Activated CD4-positive, alpha-beta T cell treated with anti-CD3 and anti-CD28 coated beads, Interleukin-2, amount 50 U/mL, for 16 hours (primary cell): ENCODE measurements around the gene PPP1R27.

Experiments used
- DNase-seq: peaks from one replicate; pipeline ENCODE4 v3.0.0-alpha.2; 2020

The PPP1R27 gene

DNA sequence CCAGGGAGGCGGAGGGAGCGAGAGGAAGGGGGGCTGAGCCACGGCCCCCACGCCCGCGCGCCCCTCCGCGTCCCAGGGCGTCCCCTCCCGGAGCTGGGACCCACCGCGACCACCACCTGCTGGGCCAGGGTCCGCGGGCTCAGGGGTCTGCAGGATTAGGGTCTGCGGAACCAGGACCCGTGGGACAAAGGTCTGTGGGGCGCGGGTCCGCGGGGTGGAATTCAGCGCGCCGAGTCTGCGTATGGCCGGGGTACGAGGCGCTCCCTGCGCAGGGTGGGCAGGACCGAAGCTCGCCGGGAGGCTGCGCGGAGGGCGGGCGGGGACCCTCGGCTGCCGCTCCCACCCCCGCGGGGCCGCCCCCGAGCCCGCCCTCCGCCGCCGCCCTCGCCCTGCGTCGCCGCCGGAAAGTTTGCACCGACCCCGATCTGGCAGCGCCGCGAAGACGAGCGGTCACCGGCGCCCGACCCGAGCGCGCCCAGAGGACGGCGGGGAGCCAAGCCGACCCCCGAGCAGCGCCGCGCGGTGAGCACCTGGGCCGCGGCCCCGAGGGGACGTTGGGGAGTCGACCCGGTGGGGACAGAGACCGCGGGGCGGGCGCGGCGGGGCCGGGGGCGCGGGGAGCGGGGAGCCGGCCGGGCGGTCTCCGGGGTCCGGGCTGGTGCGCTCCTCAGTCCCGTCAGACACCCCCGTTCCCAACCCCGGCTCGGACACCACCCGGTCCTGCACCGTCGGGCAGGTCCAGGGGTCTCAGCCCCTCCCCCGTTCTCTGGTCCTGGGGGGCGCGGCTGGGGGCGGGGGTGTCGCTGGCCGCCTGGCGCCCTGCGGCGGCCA, 30.9 kb downstream of the PPP1R27 start, which contains the start of gene GCGR:
Gene GCGR (plus strand): TSS at position 423 of the 831 bp plus-strand sequence. CDS start 4,869 bp downstream, outside the sequence.
- no peak for DNase-seq

DNA sequence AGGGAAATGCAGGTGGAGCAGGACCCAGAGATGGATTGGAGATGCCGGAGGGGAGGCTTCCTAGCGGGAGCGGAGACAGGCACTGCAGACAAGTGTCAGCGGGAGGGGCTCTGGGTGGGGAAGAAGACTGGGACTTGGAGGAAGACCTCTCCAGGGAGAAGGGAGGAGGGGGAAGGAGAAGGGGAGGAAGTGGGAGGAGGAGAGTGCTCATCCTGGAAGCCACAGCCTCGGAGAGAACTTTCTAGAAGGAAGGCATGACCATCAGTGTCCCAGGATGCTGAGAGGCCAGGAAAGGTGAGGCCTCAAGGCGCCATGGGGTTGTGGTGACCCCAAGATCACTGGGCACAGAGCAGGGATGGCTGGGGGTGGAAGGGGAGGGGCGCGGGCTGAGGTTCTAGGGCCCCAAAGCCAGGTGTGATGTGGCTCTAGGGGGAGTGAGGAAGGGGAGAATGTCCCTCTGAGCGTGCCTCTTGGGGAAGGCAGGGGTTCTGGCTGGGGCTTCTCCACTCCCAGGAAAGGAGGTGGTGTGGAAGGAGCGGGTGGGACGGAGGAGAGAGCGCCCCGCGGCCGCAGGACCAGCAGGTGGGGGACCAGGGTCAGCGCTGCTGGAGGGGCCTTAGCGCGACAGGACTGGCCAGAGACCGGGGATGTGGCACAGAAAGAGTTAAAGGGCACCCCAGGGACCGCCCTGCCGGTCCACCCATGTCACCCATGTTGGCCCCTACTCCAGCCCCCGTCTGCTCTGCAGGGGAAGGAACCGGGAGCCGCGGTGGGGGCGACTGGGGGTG, 31.8 kb downstream of the PPP1R27 start:
- no peak for DNase-seq

DNA sequence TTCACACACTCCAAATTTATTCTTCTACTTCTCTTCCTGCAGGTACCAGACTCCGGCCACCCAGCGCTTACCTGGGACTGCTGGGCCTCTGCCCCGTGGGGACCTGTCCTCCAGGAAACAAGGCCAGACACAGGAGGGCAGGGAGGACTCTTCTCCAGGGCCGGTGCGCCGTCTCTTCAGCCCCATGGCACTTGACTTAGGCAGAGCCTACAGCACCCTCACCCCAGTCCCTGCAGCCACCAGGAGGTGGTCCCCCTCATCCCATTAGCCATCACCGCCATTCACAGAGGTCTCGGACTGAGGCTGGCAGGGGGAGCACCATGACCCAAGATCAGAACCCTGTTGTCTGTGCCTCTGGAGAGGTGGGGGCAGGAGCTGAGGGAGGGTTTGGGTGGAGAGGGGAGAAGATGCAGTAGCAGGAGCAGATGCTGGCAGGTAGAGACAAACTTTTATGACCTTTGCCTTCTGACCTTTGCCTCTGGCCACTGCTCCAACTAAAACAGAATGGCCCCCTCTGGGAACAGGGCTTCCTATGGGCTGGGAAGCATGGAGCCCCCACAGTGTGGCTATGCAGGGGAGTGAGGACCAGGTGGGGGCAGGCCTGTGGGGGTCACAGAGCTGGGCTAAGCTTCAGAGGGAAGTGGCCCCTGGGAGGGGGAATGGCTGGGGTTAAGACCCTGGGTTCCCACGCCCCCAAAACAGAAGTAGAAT, 32.6 kb downstream of the PPP1R27 start:
- no peak for DNase-seq

DNA sequence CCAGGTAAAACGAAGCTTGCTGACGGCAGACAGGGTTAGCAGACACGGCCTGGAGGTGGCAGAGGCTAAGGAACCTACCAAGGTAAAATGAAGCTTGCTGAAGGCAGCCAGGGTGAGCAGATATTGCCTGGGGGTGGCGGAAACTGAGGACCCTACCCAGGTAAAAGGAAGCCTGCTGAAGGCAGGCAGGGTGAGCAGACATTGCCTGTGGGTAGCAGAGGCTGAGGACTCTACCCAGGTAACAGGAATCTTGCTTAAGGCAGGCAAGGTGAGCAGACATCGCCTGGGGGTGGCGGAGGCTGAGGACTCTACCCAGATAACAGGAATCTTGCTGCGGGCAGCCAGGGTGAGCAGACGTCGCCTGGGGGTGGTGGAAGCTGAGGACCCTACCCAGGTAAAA, 33.5 kb downstream of the PPP1R27 start:
- DNase-seq: no peak

DNA sequence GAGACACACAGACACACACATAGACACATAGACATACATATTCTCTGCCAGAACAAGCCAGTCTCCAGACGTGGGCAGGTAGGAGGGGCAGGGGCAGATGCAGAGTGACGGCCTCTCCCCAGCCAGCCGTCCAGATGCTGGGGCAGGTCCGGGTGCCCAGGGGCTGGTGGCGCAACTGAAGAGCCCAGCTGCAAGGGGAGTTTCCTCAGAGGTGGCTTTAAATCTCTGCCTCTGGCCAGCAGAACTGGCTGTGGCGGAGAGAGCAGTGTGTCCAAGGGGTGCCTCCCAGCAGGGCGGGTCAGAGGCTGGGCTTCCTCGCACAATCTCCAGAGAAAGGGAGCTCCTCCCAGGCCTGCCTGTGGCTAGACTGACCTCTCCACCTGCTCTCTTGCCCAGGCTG, 40.3 kb downstream of the PPP1R27 start:
- no peak for DNase-seq

DNA sequence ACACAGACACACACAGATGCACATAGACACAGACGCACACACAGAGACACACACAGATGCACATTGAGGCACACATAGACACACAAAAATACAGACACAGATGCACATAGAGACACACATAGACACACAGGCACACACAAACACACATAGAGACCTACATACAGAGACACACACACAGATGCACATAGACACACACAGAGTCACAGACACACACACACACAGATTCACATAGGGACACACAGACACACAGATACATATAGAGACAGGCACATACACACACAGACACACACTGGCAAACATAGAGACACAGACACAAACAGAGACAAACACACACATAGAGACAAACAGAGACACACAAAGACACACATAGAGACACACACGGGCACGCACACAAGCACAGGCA, 40.8 kb downstream of the PPP1R27 start:
- no peak for DNase-seq

DNA sequence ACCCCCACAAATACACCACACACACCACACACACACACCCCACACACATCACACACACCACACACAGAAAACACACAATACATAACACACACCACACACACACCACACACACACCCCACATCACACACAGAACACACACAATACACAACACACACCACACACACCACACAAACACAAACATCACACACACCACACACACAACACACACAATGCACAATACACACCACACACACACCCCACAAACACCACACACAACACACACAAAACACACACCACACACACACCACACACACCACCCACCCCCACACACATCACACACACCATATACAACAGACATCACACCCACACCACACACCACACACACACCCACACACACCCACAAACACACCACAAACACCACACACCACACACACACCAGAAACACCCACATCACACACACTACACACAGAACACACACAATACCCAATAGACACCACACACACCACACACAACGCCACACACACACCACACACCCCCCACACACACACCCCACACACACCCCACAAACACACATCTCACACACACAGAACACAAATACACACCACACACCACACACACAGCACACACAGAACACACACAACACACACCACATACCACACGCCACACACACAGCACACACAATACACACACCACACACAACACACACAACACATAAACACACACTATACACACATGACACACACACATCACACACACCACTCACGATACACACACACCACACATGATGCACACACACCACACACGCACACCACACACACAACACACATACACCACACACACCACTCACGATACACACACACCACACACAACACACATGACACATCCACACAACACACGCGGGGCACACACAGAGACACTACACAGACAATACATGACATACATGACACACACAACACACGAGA, 41.9 kb downstream of the PPP1R27 start:
- no peak for DNase-seq
